Measurements from ENCODE around the gene FLVCR2. TPM values are rescaled to one million over a fixed set of nuclear protein-coding genes. Genes with fewer than 3 reads are reported as not detected.
A peak's percentile ranks its signal among the peaks of the same experiment; 100 is the strongest.

The FLVCR2 gene
- total RNA-seq, 1 donor from 2014 or later, result 1.7 TPM

DNA sequence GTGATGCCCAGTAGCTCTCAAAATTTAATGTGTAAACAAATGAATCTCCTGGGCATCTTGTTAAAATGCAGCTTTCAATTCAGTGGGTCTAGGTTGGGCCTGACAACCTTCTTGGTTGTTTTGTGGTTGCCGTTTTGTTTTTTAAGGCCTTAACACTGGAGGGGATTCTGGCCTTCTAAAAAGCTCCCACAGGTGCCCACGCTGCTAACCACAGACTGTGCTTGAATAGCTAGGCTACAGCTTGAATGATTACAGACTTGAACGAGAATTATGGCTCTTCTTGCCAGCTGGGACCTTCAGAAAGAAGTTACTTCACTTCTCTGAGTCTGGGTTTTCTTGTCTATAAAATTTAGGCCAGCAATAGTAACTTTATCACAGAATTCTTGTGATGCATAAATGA lies 1.3 kb upstream of the FLVCR2 start:
- no peak overlapping the region for H3K27ac Mint-ChIP-seq (ENCODE audit: unreplicated experiment)
- TF ChIP-seq, protein P1, sequence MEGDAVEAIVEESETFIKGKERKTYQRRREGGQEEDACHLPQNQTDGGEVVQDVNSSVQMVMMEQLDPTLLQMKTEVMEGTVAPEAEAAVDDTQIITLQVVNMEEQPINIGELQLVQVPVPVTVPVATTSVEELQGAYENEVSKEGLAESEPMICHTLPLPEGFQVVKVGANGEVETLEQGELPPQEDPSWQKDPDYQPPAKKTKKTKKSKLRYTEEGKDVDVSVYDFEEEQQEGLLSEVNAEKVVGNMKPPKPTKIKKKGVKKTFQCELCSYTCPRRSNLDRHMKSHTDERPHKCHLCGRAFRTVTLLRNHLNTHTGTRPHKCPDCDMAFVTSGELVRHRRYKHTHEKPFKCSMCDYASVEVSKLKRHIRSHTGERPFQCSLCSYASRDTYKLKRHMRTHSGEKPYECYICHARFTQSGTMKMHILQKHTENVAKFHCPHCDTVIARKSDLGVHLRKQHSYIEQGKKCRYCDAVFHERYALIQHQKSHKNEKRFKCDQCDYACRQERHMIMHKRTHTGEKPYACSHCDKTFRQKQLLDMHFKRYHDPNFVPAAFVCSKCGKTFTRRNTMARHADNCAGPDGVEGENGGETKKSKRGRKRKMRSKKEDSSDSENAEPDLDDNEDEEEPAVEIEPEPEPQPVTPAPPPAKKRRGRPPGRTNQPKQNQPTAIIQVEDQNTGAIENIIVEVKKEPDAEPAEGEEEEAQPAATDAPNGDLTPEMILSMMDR (IDR thresholded peaks at IDR 0.05), result no peak
- H3K4me1 Mint-ChIP-seq (ENCODE audit: low read depth), result peaks cover 22% of the 10 kb centered on the region
- peaks cover 2% of the 10 kb centered on the region for H3K36me3 Mint-ChIP-seq (ENCODE audit: low read depth)
- H3K9me3 Mint-ChIP-seq (ENCODE audit: low read depth), result no peaks in the 10 kb centered on the region
- peaks cover 26% of the 10 kb centered on the region for H3K27me3 Mint-ChIP-seq (ENCODE audit: low read depth)
- H3K4me3 Mint-ChIP-seq (ENCODE audit: unreplicated experiment), result no peak overlapping the region
- DNase-seq (ENCODE audit: low spot score), result no peak

DNA sequence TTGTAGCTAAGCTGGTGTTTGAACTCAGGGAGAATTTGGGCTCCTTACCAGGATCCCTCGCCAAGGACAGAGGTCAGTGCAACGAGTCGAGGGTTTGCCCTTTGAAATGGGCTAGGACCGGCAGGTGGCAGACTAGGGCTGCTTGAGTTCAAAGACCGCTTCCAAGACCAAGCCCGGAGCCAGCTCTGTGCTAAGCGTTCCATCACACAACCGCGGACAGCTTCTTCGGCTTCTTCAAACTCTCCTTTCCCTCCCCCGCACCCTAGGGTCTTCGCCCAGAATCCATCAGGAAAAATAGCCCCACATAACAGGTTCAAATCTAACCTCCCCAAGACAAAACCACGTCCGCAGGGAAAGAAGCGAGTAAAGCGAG lies 705 bp upstream of the FLVCR2 start:
- Mint-ChIP-seq H3K36me3 (ENCODE audit: low read depth) (peaks cover 2% of the 10 kb centered on the region), H3K9me3 (ENCODE audit: low read depth) (no peaks in the 10 kb centered on the region), H3K27me3 (ENCODE audit: low read depth) (peaks cover 20% of the 10 kb centered on the region), H3K4me3 (ENCODE audit: unreplicated experiment) (peak overlapping the region; percentile 76), H3K4me1 (ENCODE audit: low read depth) (peaks cover 22% of the 10 kb centered on the region), H3K27ac (ENCODE audit: unreplicated experiment) (peak overlapping the region; percentile 73)
- TF ChIP-seq, protein P1 (IDR thresholded peaks at IDR 0.05), result peak; percentile 92
- DNase-seq (ENCODE audit: low spot score), result no peak

DNA sequence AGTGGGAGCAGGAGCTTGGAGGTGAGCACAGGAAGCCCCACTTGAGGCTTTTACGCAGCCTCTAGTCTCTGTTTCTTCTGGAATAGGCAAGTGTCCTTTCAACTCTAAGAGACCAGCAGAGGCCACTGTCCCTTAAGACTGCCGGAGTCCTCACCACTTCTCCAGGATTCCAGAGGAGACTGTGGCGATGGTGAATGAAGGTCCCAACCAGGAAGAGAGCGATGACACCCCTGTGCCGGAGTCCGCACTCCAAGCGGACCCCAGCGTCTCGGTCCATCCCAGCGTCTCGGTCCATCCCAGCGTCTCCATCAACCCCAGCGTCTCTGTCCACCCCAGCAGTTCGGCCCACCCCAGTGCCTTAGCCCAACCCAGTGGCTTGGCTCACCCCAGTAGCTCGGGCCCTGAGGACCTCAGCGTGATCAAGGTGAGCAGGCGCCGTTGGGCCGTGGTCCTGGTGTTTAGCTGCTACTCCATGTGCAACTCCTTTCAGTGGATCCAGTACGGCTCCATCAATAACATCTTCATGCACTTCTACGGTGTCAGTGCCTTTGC lies 442 bp downstream of the FLVCR2 start:
- TF ChIP-seq, protein P1 (IDR thresholded peaks at IDR 0.05), result peak; percentile 75
- peaks cover 13% of the 10 kb centered on the region for H3K27me3 Mint-ChIP-seq (ENCODE audit: low read depth)
- H3K36me3 Mint-ChIP-seq (ENCODE audit: low read depth), result peaks cover 2% of the 10 kb centered on the region
- no peak for DNase-seq (ENCODE audit: low spot score)
- no peak overlapping the region for H3K27ac Mint-ChIP-seq (ENCODE audit: unreplicated experiment)
- peaks cover 22% of the 10 kb centered on the region for H3K4me1 Mint-ChIP-seq (ENCODE audit: low read depth)
- no peaks in the 10 kb centered on the region for H3K9me3 Mint-ChIP-seq (ENCODE audit: low read depth)
- H3K4me3 Mint-ChIP-seq (ENCODE audit: unreplicated experiment), result peak overlapping the region; percentile 76

DNA sequence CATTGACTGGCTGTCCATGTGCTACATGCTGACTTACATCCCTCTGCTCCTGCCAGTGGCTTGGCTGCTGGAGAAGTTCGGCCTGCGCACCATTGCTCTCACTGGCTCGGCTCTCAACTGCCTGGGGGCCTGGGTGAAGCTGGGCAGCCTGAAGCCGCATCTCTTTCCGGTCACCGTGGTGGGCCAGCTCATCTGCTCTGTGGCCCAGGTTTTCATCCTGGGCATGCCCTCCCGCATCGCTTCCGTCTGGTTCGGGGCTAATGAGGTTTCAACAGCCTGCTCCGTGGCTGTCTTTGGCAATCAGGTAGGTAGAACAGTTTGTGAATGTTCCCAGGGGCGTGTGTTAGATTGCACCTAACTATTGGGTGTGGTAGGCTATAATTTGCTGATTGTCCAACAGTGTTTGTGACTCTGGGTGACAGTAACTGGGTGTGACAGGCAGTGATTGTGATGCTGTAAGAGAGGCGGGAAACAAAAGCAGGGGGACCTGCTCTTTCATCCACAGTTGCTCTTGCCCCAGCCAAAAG lies 981 bp downstream of the FLVCR2 start:
- Mint-ChIP-seq H3K9me3 (ENCODE audit: low read depth) (no peaks in the 10 kb centered on the region), H3K36me3 (ENCODE audit: low read depth) (peaks cover 2% of the 10 kb centered on the region), H3K27me3 (ENCODE audit: low read depth) (peaks cover 11% of the 10 kb centered on the region), H3K4me1 (ENCODE audit: low read depth) (peaks cover 22% of the 10 kb centered on the region), H3K27ac (ENCODE audit: unreplicated experiment) (no peak overlapping the region), H3K4me3 (ENCODE audit: unreplicated experiment) (peak overlapping the region; percentile 76)
- TF ChIP-seq, protein P1 (IDR thresholded peaks at IDR 0.05), result no peak
- DNase-seq (ENCODE audit: low spot score), result no peak

DNA sequence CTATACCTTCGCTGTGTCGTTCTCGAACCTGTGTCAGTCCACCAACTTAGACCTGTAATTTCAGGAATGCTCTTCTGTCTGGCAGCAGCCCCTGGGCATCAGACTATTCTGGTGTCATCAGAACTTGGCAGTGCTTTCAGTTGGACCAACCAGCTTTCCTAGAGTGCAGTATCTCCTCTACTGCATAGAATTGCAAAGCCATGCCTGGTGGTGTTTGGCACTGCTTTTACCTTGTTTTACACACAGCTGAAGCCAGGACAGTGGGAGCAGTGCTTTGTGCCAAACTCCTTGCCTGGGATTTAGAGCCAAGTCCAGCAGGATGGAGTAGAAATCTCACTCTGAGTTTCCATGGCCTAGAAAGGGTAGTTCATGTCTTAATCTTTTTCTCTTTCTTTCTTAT lies 1.5 kb downstream of the FLVCR2 start:
- H3K27me3 Mint-ChIP-seq (ENCODE audit: low read depth), result peaks cover 10% of the 10 kb centered on the region
- peaks cover 22% of the 10 kb centered on the region for H3K4me1 Mint-ChIP-seq (ENCODE audit: low read depth)
- TF ChIP-seq, protein P1 (IDR thresholded peaks at IDR 0.05), result no peak
- no peak overlapping the region for H3K4me3 Mint-ChIP-seq (ENCODE audit: unreplicated experiment)
- no peak overlapping the region for H3K27ac Mint-ChIP-seq (ENCODE audit: unreplicated experiment)
- DNase-seq (ENCODE audit: low spot score), result no peak
- H3K36me3 Mint-ChIP-seq (ENCODE audit: low read depth), result no peaks in the 10 kb centered on the region
- H3K9me3 Mint-ChIP-seq (ENCODE audit: low read depth), result no peaks in the 10 kb centered on the region

All from chondrocyte (in vitro differentiated cells).